HFFc6 (cell line): Measurements from ENCODE around the gene HERC4. TPM values are rescaled to one million over a fixed set of nuclear protein-coding genes. Genes with fewer than 3 reads are reported as not detected.

Experiments used
- DNase-seq: peaks from one replicate; pipeline ENCODE4 v3.0.0-alpha.2; 2018
- H3K27ac Mint-ChIP-seq: 2 replicates; pipeline ENCODE4 v1.8.0; 2020; ENCODE audit warnings: mild to moderate bottlenecking, mixed read lengths
- H3K27me3 Mint-ChIP-seq: 2 replicates; pipeline ENCODE4 v1.8.0; 2021; ENCODE audit warnings: mild to moderate bottlenecking, moderate library complexity, mixed read lengths; ENCODE audit not compliant: insufficient read depth
- H3K36me3 Mint-ChIP-seq: 2 replicates; pipeline ENCODE4 v1.8.0; 2021; ENCODE audit warnings: low read depth, mixed read lengths
- H3K4me1 Mint-ChIP-seq: 2 replicates; pipeline ENCODE4 v1.8.0; 2020; ENCODE audit warnings: low read depth, mixed read lengths
- H3K4me3 Mint-ChIP-seq: 2 replicates; pipeline ENCODE4 v1.8.0; 2020; ENCODE audit warnings: mild to moderate bottlenecking, moderate library complexity, mixed read lengths
- H3K9me3 Mint-ChIP-seq: 2 replicates; pipeline ENCODE4 v1.8.0; 2020; ENCODE audit warnings: mild to moderate bottlenecking, mixed read lengths
- CTCF ChIP-seq: fragments of 200-600 bp; sonication (generic); IDR thresholded peaks from 2 replicates; pipeline ENCODE4 v1.5.0; 2021; ENCODE audit warnings: antibody characterized with exemption, mild to moderate bottlenecking
- total RNA-seq, 6 experiments: library from RNA; stranded (reverse); fragmentation: NEBNext Ultra II Directional; extraction: Animal tissue kit (Norgen Biotek cat#: 25700); gene quantifications; 2 replicates in 1 of 6; 3 replicates in 5 of 6; pipeline ENCODE4 v1.2.3, GENCODE V29; 2021

Gene HERC4
- total RNA-seq, 6 experiments from 2014 or later, result 220 to 297 (median 279) TPM

DNA sequence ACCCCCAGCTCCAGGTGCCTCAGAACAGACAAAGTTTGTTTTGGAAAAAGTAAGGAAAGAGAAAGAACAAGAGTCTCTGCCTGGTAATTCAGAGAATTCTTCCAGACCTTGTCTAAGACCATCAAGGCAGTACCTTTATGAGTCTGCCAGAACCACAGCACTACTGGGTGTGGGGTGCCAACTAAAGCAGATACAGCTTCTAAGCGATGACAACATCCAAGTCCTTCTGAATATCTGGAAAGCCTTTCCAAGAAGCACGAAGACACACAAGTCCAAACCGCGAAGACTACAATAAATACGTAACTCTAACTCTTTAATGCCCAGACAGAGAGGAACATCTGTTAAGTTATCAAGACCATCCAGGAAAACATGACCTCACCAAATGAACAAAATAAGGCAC is 96.3 kb downstream of the HERC4 start:
- Mint-ChIP-seq H3K36me3 (peaks cover 74% of the 10 kb centered on the region), H3K4me3 (no peak overlapping the region)

GRCh38 chr10:67977251-67977650 is 97.8 kb downstream of the HERC4 start:
- H3K36me3 Mint-ChIP-seq, result peaks cover 77% of the 10 kb centered on the region
- peaks cover 5% of the 10 kb centered on the region for H3K27me3 Mint-ChIP-seq
- peaks cover 65% of the 10 kb centered on the region for H3K4me1 Mint-ChIP-seq
- TF ChIP-seq CTCF, result no peak
- DNase-seq, result no peak
- H3K9me3 Mint-ChIP-seq, result no peaks in the 10 kb centered on the region; the same call in 1 of the 2 replicates
- H3K4me3 Mint-ChIP-seq, result no peak overlapping the region
- peak overlapping the region; percentile 43; the same call in 1 of the 2 replicates for H3K27ac Mint-ChIP-seq

More for the DNA sequence above, 96.3 kb downstream of the HERC4 start:
- Mint-ChIP-seq H3K27me3 (peaks cover 5% of the 10 kb centered on the region), H3K9me3 (no peaks in the 10 kb centered on the region), H3K4me1 (peaks cover 57% of the 10 kb centered on the region), H3K27ac (peak overlapping the region; percentile 69)
- TF ChIP-seq CTCF, result no peak
- DNase-seq, result no peak

DNA sequence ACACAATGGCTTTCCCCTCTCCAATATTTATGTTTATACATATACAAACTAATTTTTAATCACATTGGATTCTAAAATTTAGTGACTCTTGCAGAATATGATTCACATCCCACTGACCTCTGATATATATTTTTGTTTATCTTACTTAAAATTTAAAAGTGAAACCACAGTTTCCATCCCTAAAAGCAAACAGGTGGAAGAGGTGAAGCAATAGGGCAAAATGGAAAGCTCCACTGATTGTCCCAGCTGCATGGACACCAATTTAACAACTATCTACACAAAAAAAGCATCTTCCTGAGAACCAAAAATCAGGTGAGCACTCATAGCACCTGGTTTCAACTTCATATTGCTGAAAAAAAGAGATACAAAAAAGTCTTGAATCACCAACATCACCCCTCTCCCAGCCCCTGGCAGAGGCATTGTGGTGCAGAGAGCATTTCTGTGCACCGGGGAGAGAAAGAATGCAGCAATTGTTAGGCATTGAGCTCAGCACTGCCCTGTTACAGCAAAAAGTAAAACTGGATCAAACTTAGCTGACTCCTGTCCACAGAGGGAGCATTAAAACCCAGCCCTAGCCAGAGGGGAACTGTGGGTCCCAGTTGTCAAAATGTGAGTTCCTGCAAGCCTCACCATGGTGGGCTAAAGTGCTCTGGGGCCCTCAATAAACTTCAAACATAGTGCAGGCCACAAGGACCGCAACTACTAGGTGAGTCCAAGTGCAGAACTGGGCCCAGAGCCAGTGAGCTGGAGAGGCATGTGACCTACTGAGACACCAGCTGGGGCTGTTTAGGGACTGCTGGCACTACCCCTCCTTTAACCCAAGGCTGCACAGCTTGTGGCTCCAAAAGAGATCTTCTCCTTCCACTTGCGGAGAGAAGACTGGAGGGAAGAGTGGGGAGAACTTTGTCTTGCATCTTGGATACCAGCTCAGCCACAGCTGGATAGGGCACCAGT is 98.5 kb downstream of the HERC4 start:
- DNase-seq, result no peak
- no peak for TF ChIP-seq CTCF
- Mint-ChIP-seq H3K4me3 (no peak overlapping the region), H3K36me3 (peaks cover 77% of the 10 kb centered on the region), H3K9me3 (peaks cover 3% of the 10 kb centered on the region), H3K4me1 (peaks cover 58% of the 10 kb centered on the region), H3K27me3 (peaks cover 5% of the 10 kb centered on the region), H3K27ac (peak overlapping the region; percentile 43)

- DNase-seq, result no peak
- Mint-ChIP-seq H3K9me3 (peaks cover 9% of the 10 kb centered on the region), H3K36me3 (peaks cover 77% of the 10 kb centered on the region), H3K27me3 (peaks cover 5% of the 10 kb centered on the region), H3K4me1 (peaks cover 51% of the 10 kb centered on the region), H3K27ac (no peak overlapping the region), H3K4me3 (no peak overlapping the region)
- TF ChIP-seq CTCF, result no peak
Observed at GRCh38 chr10:67975871-67976270, 99.2 kb downstream of the HERC4 start.

GRCh38 chr10:67971311-67971710 is 103.8 kb downstream of the HERC4 start:
- TF ChIP-seq CTCF, result no peak
- H3K4me1 Mint-ChIP-seq, result peaks cover 49% of the 10 kb centered on the region
- DNase-seq, result no peak
- no peak overlapping the region for H3K27ac Mint-ChIP-seq
- H3K36me3 Mint-ChIP-seq, result peaks cover 80% of the 10 kb centered on the region
- peaks cover 17% of the 10 kb centered on the region for H3K9me3 Mint-ChIP-seq
- H3K27me3 Mint-ChIP-seq, result no peaks in the 10 kb centered on the region; the same call in 1 of the 2 replicates
- no peak overlapping the region for H3K4me3 Mint-ChIP-seq
